Vagina (tissue), 2 donors: Measurements from ENCODE around the gene C10orf90.

Experiments used
- CTCF ChIP-seq, 3 experiments: fragments of 450-650 bp in 2 of 3; fragments of 200-600 bp in 1 of 3; sonication (generic) in 1 of 3; IDR thresholded peaks; one replicate each; pipeline ENCODE4 v1.5.1; 2017 to 2019; ENCODE audit warnings: antibody characterized with exemption in 3 of 3, mild to moderate bottlenecking in 2 of 3, moderate library complexity in 2 of 3
- POLR2A ChIP-seq, 2 donors: fragments of 450-650 bp; IDR thresholded peaks; one replicate each; pipeline ENCODE4 v1.6.1; 2017; ENCODE audit warnings: antibody characterized with exemption in 2 of 2, mild to moderate bottlenecking in 2 of 2, moderate library complexity in 2 of 2

- TF ChIP-seq CTCF (IDR thresholded peaks at IDR 0.05), result no peak
- TF ChIP-seq POLR2A (IDR thresholded peaks at IDR 0.05), result no peak
Measured at GRCh38 chr10:126558881-126559280, 111.6 kb downstream of the C10orf90 start.
